AG09309 (cell line): Measurements from ENCODE around the gene RSRC1.

Experiments
- DNase-seq: peaks from one replicate; pipeline ENCODE4 v3.0.0-alpha.2; 2010; ENCODE audit warnings: low read depth
- H3K4me3 ChIP-seq: 2 replicates; pipeline ENCODE4 v1.5.1; 2011; ENCODE audit warnings: mild to moderate bottlenecking, low read depth, low read length, moderate library complexity; ENCODE audit not compliant: control insufficient read depth
- CTCF ChIP-seq: IDR thresholded peaks from 2 replicates; pipeline ENCODE4 v1.5.1; 2011; ENCODE audit warnings: mild to moderate bottlenecking, low read depth, low read length, inconsistent platforms; ENCODE audit not compliant: insufficient read depth, control insufficient read depth; ENCODE audit errors: missing control alignments

The RSRC1 gene

GRCh38 chr3:158267015-158267414 is 157.1 kb downstream of the RSRC1 start:
- DNase-seq: no peak
- TF ChIP-seq CTCF: no peak
- H3K4me3 ChIP-seq: no peak overlapping the region

- no peak for TF ChIP-seq CTCF
- no peak for DNase-seq
- no peak overlapping the region for H3K4me3 ChIP-seq
Observed at GRCh38 chr3:158269942-158270341, 160.1 kb downstream of the RSRC1 start.

- no peak overlapping the region for H3K4me3 ChIP-seq
- TF ChIP-seq CTCF: no peak
- DNase-seq: no peak
Observed at GRCh38 chr3:158272081-158272480, 162.2 kb downstream of the RSRC1 start.

- DNase-seq: no peak
- no peak for TF ChIP-seq CTCF
Observed at GRCh38 chr3:158273656-158274055, 163.8 kb downstream of the RSRC1 start.

GRCh38 chr3:158278187-158278586 is 168.3 kb downstream of the RSRC1 start:
- no peak for DNase-seq
- H3K4me3 ChIP-seq: no peak overlapping the region
- no peak for TF ChIP-seq CTCF

More at GRCh38 chr3:158273656-158274055, 163.8 kb downstream of the RSRC1 start:
- H3K4me3 ChIP-seq: no peak overlapping the region

GRCh38 chr3:158279609-158280008 is 169.7 kb downstream of the RSRC1 start:
- DNase-seq: no peak
- no peak for TF ChIP-seq CTCF
- no peak overlapping the region for H3K4me3 ChIP-seq

GRCh38 chr3:158295771-158296170 is 185.9 kb downstream of the RSRC1 start:
- TF ChIP-seq CTCF: no peak
- H3K4me3 ChIP-seq: no peak overlapping the region
- no peak for DNase-seq
